Measurements from ENCODE around the gene MADD.

- no peak for TF ChIP-seq CTCF (IDR thresholded peaks at IDR 0.05; ENCODE audit: low read depth, low read length)
- no peak for TF ChIP-seq EZH2phosphoT487 (IDR thresholded peaks at IDR 0.05; ENCODE audit: low read depth)
These were observed 59.6 kb downstream of the MADD start for GRCh38 chr11:47329431-47329986.

All from OCI-LY3 (cell line).